Measurements from ENCODE around the gene TSNAX.

GRCh38 chr1:231523816-231524215 is 4.7 kb upstream of the TSNAX start:
- TF ChIP-seq CTCF (IDR thresholded peaks at IDR 0.05) (no peak), POLR2A (IDR thresholded peaks at IDR 0.05) (no peak)
